Heart left ventricle (tissue), 16 donors: Measurements from ENCODE around the gene ZC3HAV1L. TPM values are rescaled to one million over a fixed set of nuclear protein-coding genes. Genes with fewer than 3 reads are reported as not detected.

Experiments
- ATAC-seq, 4 donors: fragments of 200-7000 bp; cut with Tn5 transposase; one replicate each; pipeline ENCODE4 v1.9.1; 2020 to 2022; ENCODE audit warnings: moderate library complexity in 4 of 4, mild to moderate bottlenecking in 3 of 4, moderate number of reproducible peaks in 1 of 4
- DNase-seq, 5 donors: peaks; one replicate each; pipeline ENCODE4 v3.0.0-alpha.2; 2020
- H3K27ac ChIP-seq, 12 donors: fragments of 200-600 bp; sonication (generic) in 4 of 12; one replicate each; pipeline versions ENCODE4 v1.5.0 to v1.8.0; 2016 to 2022; ENCODE audit warnings: mild to moderate bottlenecking in 2 of 12
- H3K27me3 ChIP-seq, 9 donors: fragments of 200-600 bp; sonication (generic) in 2 of 9; one replicate each; pipeline versions ENCODE4 v1.5.1 to v1.8.0; 2016 to 2022; ENCODE audit warnings: mild to moderate bottlenecking in 3 of 9
- H3K36me3 ChIP-seq, 9 donors: fragments of 200-600 bp; sonication (generic) in 2 of 9; one replicate each; pipeline versions ENCODE4 v1.5.0 to v1.8.0; 2018 to 2022; ENCODE audit warnings: mild to moderate bottlenecking in 2 of 9
- H3K4me1 ChIP-seq, 12 donors: fragments of 200-600 bp; sonication (generic) in 4 of 12; one replicate each; pipeline versions ENCODE4 v1.5.0 to v1.8.0; 2016 to 2022; ENCODE audit warnings: mild to moderate bottlenecking in 3 of 12
- H3K4me3 ChIP-seq, 12 donors: fragments of 200-600 bp; sonication (generic) in 4 of 12; one replicate each; pipeline versions ENCODE4 v1.5.0 to v1.8.0; 2017 to 2022; ENCODE audit warnings: mild to moderate bottlenecking in 9 of 12, moderate library complexity in 4 of 12
- H3K9me3 ChIP-seq, 12 donors: fragments of 200-600 bp; sonication (generic) in 4 of 12; one replicate each; pipeline versions ENCODE4 v1.5.0 to v1.8.0; 2016 to 2022; ENCODE audit warnings: mild to moderate bottlenecking in 1 of 12
- CTCF ChIP-seq, 12 donors: fragments of 200-600 bp; sonication (generic) in 4 of 12; IDR thresholded peaks; one replicate each; pipeline versions ENCODE4 v1.5.0 to v1.8.0; 2018 to 2022; ENCODE audit warnings: antibody characterized with exemption in 12 of 12, mild to moderate bottlenecking in 5 of 12
- POLR2A ChIP-seq, 2 donors: fragments of 450-650 bp; IDR thresholded peaks; one replicate each; pipeline ENCODE4 v1.6.1; 2017; ENCODE audit warnings: antibody characterized with exemption in 2 of 2, mild to moderate bottlenecking in 2 of 2, moderate library complexity in 2 of 2
- WGBS, 4 donors: extraction: QIAGEN DNeasy Blood & Tissue Kit in 2 of 4; methylation state at CpG; one replicate each; pipeline versions ENCODE4 v1.1.5 to v1.1.7; 2013 to 2018; 5-methylcytosine and 5-hydroxymethylcytosine counted together
- intact Hi-C, 10 donors: fragments of 100-400 bp; cut with DNase I; formaldehyde crosslinking; loops; one replicate each; pipeline versions ENCODE4 v1.11.1 to v1.14.2; 2022
- polyA plus RNA-seq, 2 donors: library from polyadenylated mRNA; stranded (reverse); fragments of 200-250 nt; gene quantifications; one replicate each; pipeline ENCODE4 v1.2.3, GENCODE V29; 2013
- total RNA-seq, 9 donors: library from RNA; depleted of rRNA in 2 of 9; stranded (reverse); fragments of >200 nt in 2 of 9; fragmentation: NEBNext Ultra II Directional in 3 of 9; extraction: Animal tissue kit (Norgen Biotek cat#: 25700) in 3 of 9; gene quantifications; one replicate each; pipeline versions ENCODE4 v1.1.0 to v1.2.4, GENCODE V29; 2016 to 2023
- donor health status: ischemic (EF 13 %, LVEDD 7.1; RV severe dilation, severe dysfunction).
- donor health status: healthy with polysubstance abuse.
- donor health status: DM: no; HTN: yes; CAD: no.
- donor health status: DM: no; HTN: no; CAD: no.
- donor health status: ischemic (EF 25% LVEDD 6.9; RV normal size, moderate dysfunction).
- donor health status: ischemic (EF 25% LVEDD 5.7; RV mildly dilated, moderate dysfunction).
- donor health status: healthy.
- donor health status: DM: yes; HTN: yes; CAD: no.
- donor health status: ischemic (EF 35%, LVEDD 5.7; RV mildly dilated, moderate dysfunction).
- donor health status: nonischemic (EF 11% LVEDD 7.7; RV severe dilation, severe dysfunction).
- donor health status: DM: yes; HTN: yes; CAD: no.
- donor health status: PGD.
- donor health status: ischemic (EF 29% LVEDD 5.4; RV normal size, mild dysfunction).
- donor health status: nonischemic (EF 23%, LVEDD 6.1; RV moderate dilation, normal function).

The ZC3HAV1L gene
- total and polyA plus RNA-seq, 11 donors: 0.46 to 6.2 (median 1.9) TPM

- peaks cover 0 to 10% (median 0%) of the 10 kb centered on the region in 12 donors for H3K9me3 ChIP-seq
- H3K36me3 ChIP-seq: no peaks in the 10 kb centered on the region
- H3K27ac ChIP-seq: no peak overlapping the region
- DNase-seq (no peak), ATAC-seq (no peak)
- H3K4me1 ChIP-seq: no peaks in the 10 kb centered on the region
- peaks cover 0 to 4% (median 0%) of the 10 kb centered on the region in 9 donors for H3K27me3 ChIP-seq
- intact Hi-C loops: no loop called here
- TF ChIP-seq CTCF (IDR thresholded peaks at IDR 0.05) (no peak), POLR2A (IDR thresholded peaks at IDR 0.05) (no peak)
- WGBS, 4 donors: 87 to 92% (median 90%) methylated on average over 3 of the region's 3 CpGs
- no peak overlapping the region for H3K4me3 ChIP-seq
Measured at GRCh38 chr7:138999414-138999813, 36.4 kb downstream of the ZC3HAV1L start.

- 56 to 65% (median 63%) methylated on average over 8 of the region's 8 CpGs for WGBS, 4 donors
- Histone ChIP-seq H3K4me3 (no peak overlapping the region), H3K4me1 (no peaks in the 10 kb centered on the region), H3K9me3 (peaks cover 0 to 13% (median 7%) of the 10 kb centered on the region in 12 donors), H3K27ac (no peak overlapping the region), H3K36me3 (no peaks in the 10 kb centered on the region), H3K27me3 (no peaks in the 10 kb centered on the region)
- DNase-seq (no peak), ATAC-seq (peak in 2 of 4 donors; percentile 33 to 72)
- no peak for TF ChIP-seq CTCF (IDR thresholded peaks at IDR 0.05)
- TF ChIP-seq POLR2A (IDR thresholded peaks at IDR 0.05): no peak
- intact Hi-C loops: no loop called here
Measured at GRCh38 chr7:138992052-138992531, 43.8 kb downstream of the ZC3HAV1L start.

- intact Hi-C loops: no loop called here
- H3K27me3 ChIP-seq: no peaks in the 10 kb centered on the region
- 88 to 99% (median 94%) methylated on average over 1 of the region's 1 CpG for WGBS, 4 donors
- H3K9me3 ChIP-seq: peaks cover 0 to 14% (median 7%) of the 10 kb centered on the region in 12 donors
- H3K4me1 ChIP-seq: no peaks in the 10 kb centered on the region
- H3K27ac ChIP-seq: no peak overlapping the region
- H3K36me3 ChIP-seq: no peaks in the 10 kb centered on the region
- TF ChIP-seq CTCF (IDR thresholded peaks at IDR 0.05): no peak
- TF ChIP-seq POLR2A (IDR thresholded peaks at IDR 0.05): no peak
- ATAC-seq (no peak), DNase-seq (no peak)
- no peak overlapping the region for H3K4me3 ChIP-seq
Measured at GRCh38 chr7:138987686-138988085, 48.2 kb downstream of the ZC3HAV1L start.

DNA sequence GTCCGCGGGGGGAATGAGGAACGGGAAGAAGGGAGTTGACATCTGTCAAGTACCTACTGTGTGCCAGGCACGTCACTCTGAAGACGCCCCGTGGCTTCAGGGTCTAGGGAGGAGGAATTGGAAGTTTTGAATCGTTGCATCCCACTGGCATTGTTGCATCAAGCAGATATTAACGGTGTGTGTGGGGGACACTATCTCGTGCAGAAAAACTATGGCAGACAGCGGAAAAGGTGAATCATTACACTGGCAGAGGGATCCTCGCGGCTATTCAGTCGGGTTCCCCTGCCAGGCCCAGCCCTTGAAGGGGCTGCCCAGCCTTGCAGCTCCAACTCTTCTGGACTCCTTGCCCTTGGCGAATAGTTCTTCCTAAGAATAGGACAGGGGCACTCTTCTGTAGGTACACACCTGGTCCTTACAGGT lies 53.6 kb downstream of the ZC3HAV1L start:
- peak overlapping the region in 1 of 12 donors; percentile 37 for H3K27ac ChIP-seq

More for the DNA sequence above, 53.6 kb downstream of the ZC3HAV1L start:
- WGBS, 4 donors: 43 to 53% (median 49%) methylated on average over 12 to 14 of the region's 14 CpGs
- no peak for DNase-seq
- intact Hi-C loops: loop anchor here in 6 of 10 donors (5.0 kb wide), 1 partner anchor 95 kb away; no protein-coding TSS in a partner anchor
- peak overlapping the region in 11 of 12 donors; percentile 31 to 79 (median 62) for H3K4me3 ChIP-seq
- H3K36me3 ChIP-seq: no peaks in the 10 kb centered on the region
- H3K9me3 ChIP-seq: peaks cover 0 to 3% (median 0%) of the 10 kb centered on the region in 12 donors
- TF ChIP-seq CTCF (IDR thresholded peaks at IDR 0.05) (no peak), POLR2A (IDR thresholded peaks at IDR 0.05) (no peak)
- peaks cover 0 to 19% (median 0%) of the 10 kb centered on the region in 9 donors for H3K27me3 ChIP-seq
- ATAC-seq: no peak
- peaks cover 0 to 21% (median 11%) of the 10 kb centered on the region in 12 donors for H3K4me1 ChIP-seq
